Right cardiac atrium (tissue), 5 donors: ENCODE results near the gene CD8B. TPM values are rescaled to one million over a fixed set of nuclear protein-coding genes. Genes with fewer than 3 reads are reported as not detected.

Experiments used
- ATAC-seq, 2 donors: fragments of 200-7000 bp; cut with Tn5 transposase; one replicate each; pipeline versions ENCODE4 v1.8.0 to v1.9.1; 2020; ENCODE audit warnings: moderate library complexity in 2 of 2, mild to moderate bottlenecking in 1 of 2
- DNase-seq, 3 donors: peaks; one replicate each; pipeline ENCODE4 v3.0.0-alpha.2; 2020
- H3K27ac ChIP-seq: one replicate; pipeline ENCODE4 v1.5.1; 2013; ENCODE audit warnings: mild to moderate bottlenecking, low read length, control low read depth, moderate library complexity
- H3K27me3 ChIP-seq: one replicate; pipeline ENCODE4 v1.6.1; 2013; ENCODE audit not compliant: control insufficient read depth, insufficient read depth
- H3K4me1 ChIP-seq: one replicate; pipeline ENCODE4 v1.6.1; 2013; ENCODE audit warnings: low read length; ENCODE audit not compliant: control insufficient read depth, insufficient read depth
- H3K4me3 ChIP-seq: one replicate; pipeline ENCODE4 v1.5.1; 2013; ENCODE audit warnings: low read length, control low read depth
- H3K9me3 ChIP-seq: one replicate; pipeline ENCODE4 v1.6.1; 2013; ENCODE audit warnings: low read length; ENCODE audit not compliant: control insufficient read depth
- WGBS: extraction: QIAGEN DNeasy Blood & Tissue Kit; methylation state at CpG from one replicate; pipeline ENCODE4 v1.1.7; 2013; 5-methylcytosine and 5-hydroxymethylcytosine counted together
- intact Hi-C, 4 donors: fragments of 100-400 bp; cut with DNase I; formaldehyde crosslinking; loops; one replicate each; pipeline versions ENCODE4 v1.11.0 to v1.14.0; 2022 to 2023
- polyA plus RNA-seq: library from polyadenylated mRNA; stranded (reverse); fragments of 200-250 nt; gene quantifications from one replicate; pipeline ENCODE4 v1.2.3, GENCODE V29; 2013
- total RNA-seq, 4 donors: library from RNA; stranded (reverse); fragmentation: NEBNext Ultra II Directional; extraction: Animal tissue kit (Norgen Biotek cat#: 25700); gene quantifications; one replicate each; pipeline ENCODE4 v1.2.1, GENCODE V29; 2021
- donor health status: healthy with polysubstance abuse.
- donor health status: DM: no; HTN: yes; CAD: no.
- donor health status: DM: no; HTN: no; CAD: no.
- donor health status: DM: no; HTN: yes; CAD: no; lungs with severe emphysema.
- donor health status: DM: yes; HTN: yes; CAD: no.

Gene CD8B
- total and polyA plus RNA-seq, 5 donors = 0.20 to 0.80 (median 0.56) TPM; not detected in 1

GRCh38 chr2:86791573-86791972 is 70.1 kb downstream of the CD8B start:
- 61% methylated on average over 7 of the region's 7 CpGs for WGBS
- ATAC-seq (no peak), DNase-seq (peak in 1 of 3 donors; percentile 28)
- H3K4me1 ChIP-seq = no peaks in the 10 kb centered on the region
- H3K27me3 ChIP-seq = no peaks in the 10 kb centered on the region
- H3K27ac ChIP-seq = no peak overlapping the region
- H3K4me3 ChIP-seq = no peak overlapping the region
- no peaks in the 10 kb centered on the region for H3K9me3 ChIP-seq
- intact Hi-C loops = no loop called here

GRCh38 chr2:86790676-86791572 is 70.8 kb downstream of the CD8B start, which contains the start of gene CD8A:
TSS of gene CD8A (minus strand) at chr2:86790913. CDS start at chr2:86790825, 88 bp downstream.
- Histone ChIP-seq H3K4me3 (peak within 1 kb of the TSS; percentile 16), H3K9me3 (no peaks in the 10 kb centered on the region), H3K4me1 (no peaks in the 10 kb centered on the region), H3K27ac (no peak within 1 kb of the TSS), H3K27me3 (no peaks in the 10 kb centered on the region)
- WGBS = 7% methylated on average over 57 of the region's 57 CpGs
- DNase-seq (peak in 2 of 3 donors; percentile 58 to 66), ATAC-seq (no peak)
- intact Hi-C loops = no loop called here

- no peaks in the 10 kb centered on the region for H3K9me3 ChIP-seq
- H3K27ac ChIP-seq = no peak overlapping the region
- no peaks in the 10 kb centered on the region for H3K27me3 ChIP-seq
- DNase-seq = no peak
- ATAC-seq = no peak
- 7% methylated on average over 40 of the region's 40 CpGs for WGBS
- H3K4me3 ChIP-seq = peak overlapping the region; percentile 5
- no peaks in the 10 kb centered on the region for H3K4me1 ChIP-seq
- intact Hi-C loops = no loop called here
Measured at GRCh38 chr2:86790134-86790675, 71.5 kb downstream of the CD8B start.

- ATAC-seq = no peak
- peak in 1 of 3 donors; percentile 52 for DNase-seq
- peak overlapping the region; percentile 16 for H3K4me3 ChIP-seq
Measured at GRCh38 chr2:86789687-86790133, 72.0 kb downstream of the CD8B start.

GRCh38 chr2:86788881-86789686 is 72.6 kb downstream of the CD8B start:
- Histone ChIP-seq H3K4me1 (no peaks in the 10 kb centered on the region), H3K27me3 (no peaks in the 10 kb centered on the region), H3K4me3 (peak overlapping the region; percentile 16), H3K9me3 (no peaks in the 10 kb centered on the region), H3K27ac (no peak overlapping the region)
- WGBS = 5% methylated on average over 64 of the region's 64 CpGs
- ATAC-seq = peak; percentile 8 to 25
- intact Hi-C loops = no loop called here
- DNase-seq = peak; percentile 34 to 79 (median 76)

More at GRCh38 chr2:86789687-86790133, 72.0 kb downstream of the CD8B start:
- H3K9me3 ChIP-seq = no peaks in the 10 kb centered on the region
- no peaks in the 10 kb centered on the region for H3K4me1 ChIP-seq
- no peak overlapping the region for H3K27ac ChIP-seq
- intact Hi-C loops = no loop called here
- no peaks in the 10 kb centered on the region for H3K27me3 ChIP-seq
- 8% methylated on average over 40 of the region's 40 CpGs for WGBS

GRCh38 chr2:86788165-86788564 is 73.5 kb downstream of the CD8B start:
- H3K4me1 ChIP-seq = no peaks in the 10 kb centered on the region
- intact Hi-C loops = no loop called here
- H3K4me3 ChIP-seq = no peak overlapping the region
- H3K27ac ChIP-seq = peak overlapping the region; percentile 20
- WGBS = 13% methylated on average over 7 of the region's 7 CpGs
- no peaks in the 10 kb centered on the region for H3K9me3 ChIP-seq
- DNase-seq (peak; percentile 55 to 88 (median 81)), ATAC-seq (peak; percentile 67 to 78)
- H3K27me3 ChIP-seq = no peaks in the 10 kb centered on the region

- H3K9me3 ChIP-seq = no peaks in the 10 kb centered on the region
- no peaks in the 10 kb centered on the region for H3K27me3 ChIP-seq
- intact Hi-C loops = no loop called here
- no peaks in the 10 kb centered on the region for H3K4me1 ChIP-seq
- peak; percentile 71 to 76 for ATAC-seq
- no peak overlapping the region for H3K27ac ChIP-seq
- DNase-seq = peak; percentile 41 to 75 (median 66)
- 0% methylated on average over 2 of the region's 2 CpGs for WGBS
- H3K4me3 ChIP-seq = no peak overlapping the region
Measured at GRCh38 chr2:86787736-86788135, 74.0 kb downstream of the CD8B start.

- no peak overlapping the region for H3K4me3 ChIP-seq
- DNase-seq (no peak), ATAC-seq (no peak)
- H3K9me3 ChIP-seq = no peaks in the 10 kb centered on the region
- H3K4me1 ChIP-seq = no peaks in the 10 kb centered on the region
- H3K27ac ChIP-seq = no peak overlapping the region
- WGBS = 53% methylated on average over 10 of the region's 10 CpGs
- intact Hi-C loops = no loop called here
- no peaks in the 10 kb centered on the region for H3K27me3 ChIP-seq
Measured at GRCh38 chr2:86786001-86786536, 75.6 kb downstream of the CD8B start.

GRCh38 chr2:86785456-86785855 is 76.2 kb downstream of the CD8B start:
- intact Hi-C loops = no loop called here
- 93% methylated on average over 9 of the region's 9 CpGs for WGBS
- Histone ChIP-seq H3K27me3 (no peaks in the 10 kb centered on the region), H3K4me3 (no peak overlapping the region), H3K9me3 (no peaks in the 10 kb centered on the region), H3K27ac (no peak overlapping the region), H3K4me1 (no peaks in the 10 kb centered on the region)
- no peak for ATAC-seq
- no peak for DNase-seq

GRCh38 chr2:86783615-86784339 is 77.9 kb downstream of the CD8B start:
- Histone ChIP-seq H3K9me3 (no peaks in the 10 kb centered on the region), H3K27me3 (no peaks in the 10 kb centered on the region), H3K27ac (no peak overlapping the region), H3K4me3 (no peak overlapping the region), H3K4me1 (peaks cover 4% of the 10 kb centered on the region)
- 78% methylated on average over 8 of the region's 8 CpGs for WGBS
- intact Hi-C loops = no loop called here
- DNase-seq = no peak
- no peak for ATAC-seq
